ENCODE results near the gene FHL2.

DNA sequence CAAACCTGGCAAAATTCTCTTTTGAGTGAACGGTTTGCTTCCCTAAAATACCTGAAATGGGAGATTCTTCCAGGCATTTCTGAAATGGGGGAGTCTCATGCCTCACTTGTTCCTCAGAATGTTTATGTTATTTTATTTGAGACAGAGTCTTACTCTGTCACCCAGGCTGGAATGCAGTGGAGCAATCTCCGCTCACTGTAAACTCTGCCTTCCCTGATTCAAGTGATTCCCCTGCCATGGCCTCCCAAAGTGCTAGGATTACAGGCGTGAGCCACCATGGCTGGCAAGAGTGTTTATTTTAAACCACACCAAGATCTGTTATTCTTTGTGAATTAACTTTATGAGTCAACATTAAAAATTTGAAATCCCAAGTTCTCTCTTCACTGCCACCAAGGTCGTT is 6.4 kb upstream of the FHL2 start:
- TF ChIP-seq, protein P1, sequence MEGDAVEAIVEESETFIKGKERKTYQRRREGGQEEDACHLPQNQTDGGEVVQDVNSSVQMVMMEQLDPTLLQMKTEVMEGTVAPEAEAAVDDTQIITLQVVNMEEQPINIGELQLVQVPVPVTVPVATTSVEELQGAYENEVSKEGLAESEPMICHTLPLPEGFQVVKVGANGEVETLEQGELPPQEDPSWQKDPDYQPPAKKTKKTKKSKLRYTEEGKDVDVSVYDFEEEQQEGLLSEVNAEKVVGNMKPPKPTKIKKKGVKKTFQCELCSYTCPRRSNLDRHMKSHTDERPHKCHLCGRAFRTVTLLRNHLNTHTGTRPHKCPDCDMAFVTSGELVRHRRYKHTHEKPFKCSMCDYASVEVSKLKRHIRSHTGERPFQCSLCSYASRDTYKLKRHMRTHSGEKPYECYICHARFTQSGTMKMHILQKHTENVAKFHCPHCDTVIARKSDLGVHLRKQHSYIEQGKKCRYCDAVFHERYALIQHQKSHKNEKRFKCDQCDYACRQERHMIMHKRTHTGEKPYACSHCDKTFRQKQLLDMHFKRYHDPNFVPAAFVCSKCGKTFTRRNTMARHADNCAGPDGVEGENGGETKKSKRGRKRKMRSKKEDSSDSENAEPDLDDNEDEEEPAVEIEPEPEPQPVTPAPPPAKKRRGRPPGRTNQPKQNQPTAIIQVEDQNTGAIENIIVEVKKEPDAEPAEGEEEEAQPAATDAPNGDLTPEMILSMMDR (IDR thresholded peaks at IDR 0.05) = no peak
- no peak for TF ChIP-seq POLR2A (IDR thresholded peaks at IDR 0.05)

All from thyroid gland (tissue), 4 donors.